Measurements from ENCODE around the gene FAM217A.

Gene FAM217A

GRCh38 chr6:4021133-4021853 lies 57.6 kb downstream of the FAM217A start:
- peak; percentile 95 for DNase-seq

DNA sequence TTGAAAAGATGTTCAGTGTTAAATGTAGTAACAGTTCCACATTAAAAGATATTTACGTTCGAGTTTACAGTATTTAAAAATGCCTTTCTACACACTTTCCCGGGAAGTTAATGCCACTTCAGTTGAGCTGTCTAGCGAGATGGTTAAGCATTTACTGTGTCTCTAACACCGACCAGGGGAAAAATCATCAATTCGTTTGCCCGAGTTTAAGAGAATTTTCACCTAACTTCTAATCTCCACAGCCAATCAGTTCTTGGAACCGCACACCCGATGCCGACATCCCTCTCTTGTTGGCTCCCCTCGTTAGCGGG lies 58.2 kb downstream of the FAM217A start:
- no peak for DNase-seq

DNA sequence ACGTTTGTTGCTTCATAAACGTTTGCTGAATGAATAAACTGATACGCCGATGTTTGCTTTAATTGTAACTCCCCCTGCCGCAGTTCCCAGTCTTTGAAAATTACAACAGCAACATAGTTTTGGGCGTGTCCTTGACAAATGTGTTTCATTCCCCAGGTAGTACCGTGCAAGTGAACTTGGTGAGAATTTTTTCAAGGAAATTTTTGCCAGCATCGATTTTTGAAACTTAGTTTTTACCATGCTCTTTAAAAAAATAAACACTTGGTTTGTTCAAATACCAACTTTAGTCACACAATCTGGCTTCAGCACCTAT lies 60.1 kb downstream of the FAM217A start:
- no peak for DNase-seq
